Esophagus muscularis mucosa (tissue), 4 donors: Measurements from ENCODE around the gene MME. TPM values are rescaled to one million over a fixed set of nuclear protein-coding genes. Genes with fewer than 3 reads are reported as not detected.

Experiments used
- DNase-seq: peaks from one replicate; pipeline ENCODE4 v3.0.0-alpha.2; 2017; ENCODE audit errors: extremely low spot score
- H3K27ac ChIP-seq, 4 donors: fragments of 200-600 bp; sonication (generic); replicated peaks in 1 of 4; 1 replicate in 3 of 4; 2 replicates in 1 of 4; pipeline ENCODE4 v1.5.1; 2016 to 2019; ENCODE audit warnings: mild to moderate bottlenecking in 1 of 4
- H3K27me3 ChIP-seq, 4 donors: fragments of 200-600 bp; sonication (generic); one replicate each; pipeline versions ENCODE4 v1.5.1 to v1.6.0; 2016 to 2019
- H3K36me3 ChIP-seq, 4 donors: fragments of 200-600 bp; sonication (generic); one replicate each; pipeline ENCODE4 v1.5.1; 2016 to 2019
- H3K4me1 ChIP-seq, 4 donors: fragments of 200-600 bp; sonication (generic); one replicate each; pipeline ENCODE4 v1.5.1; 2016 to 2019
- H3K4me3 ChIP-seq, 4 donors: fragments of 200-600 bp; sonication (generic); 1 replicate in 2 of 4; 2 replicates in 2 of 4; pipeline ENCODE4 v1.5.1; 2016 to 2019; ENCODE audit warnings: mild to moderate bottlenecking in 4 of 4, moderate library complexity in 1 of 4
- H3K9me3 ChIP-seq, 4 donors: fragments of 200-600 bp; sonication (generic); 1 replicate in 3 of 4; 2 replicates in 1 of 4; pipeline ENCODE4 v1.5.1; 2016 to 2019
- CTCF ChIP-seq, 3 experiments: fragments of 200-600 bp in 2 of 3; fragments of 450-650 bp in 1 of 3; sonication (generic) in 2 of 3; IDR thresholded peaks; one replicate each; pipeline ENCODE4 v1.5.1; 2017 to 2019; ENCODE audit warnings: antibody characterized with exemption in 3 of 3, mild to moderate bottlenecking in 2 of 3, moderate library complexity in 1 of 3
- EP300 ChIP-seq: sonication (generic); formaldehyde crosslinking; IDR thresholded peaks from one replicate; pipeline ENCODE4 v1.6.1; 2017; ENCODE audit warnings: antibody characterized with exemption
- POLR2A ChIP-seq: fragments of 450-650 bp; IDR thresholded peaks from one replicate; pipeline ENCODE4 v1.6.1; 2017; ENCODE audit warnings: antibody characterized with exemption, moderate library complexity, mild to moderate bottlenecking, low read depth
- POLR2AphosphoS5 ChIP-seq, 2 donors: sonication (generic); formaldehyde crosslinking; IDR thresholded peaks; one replicate each; pipeline ENCODE4 v1.6.1; 2017; ENCODE audit warnings: antibody characterized with exemption in 2 of 2
- WGBS: methylation state at CpG from one replicate; pipeline ENCODE4 v1.1.5; 2018; 5-methylcytosine and 5-hydroxymethylcytosine counted together
- intact Hi-C: fragments of 100-400 bp; cut with DNase I; formaldehyde crosslinking; loops from one replicate; pipeline ENCODE4 v1.15.1; 2023
- total RNA-seq, 4 donors: library from RNA; depleted of rRNA; stranded (reverse); fragments of >200 nt; gene quantifications; one replicate each; pipeline versions ENCODE4 v1.1.0 to v1.2.1, GENCODE V29; 2016

MME gene
- total RNA-seq, 4 donors from 2014 or later, result 1.7 to 6.5 (median 4.5) TPM

GRCh38 chr3:155233213-155233612 is 153.1 kb downstream of the MME start:
- 36% methylated on average over 2 of the region's 2 CpGs for WGBS
- no peak overlapping the region for H3K4me3 ChIP-seq
- DNase-seq, result no peak
- TF ChIP-seq POLR2AphosphoS5 (IDR thresholded peaks at IDR 0.05) (peak; percentile 85), CTCF (IDR thresholded peaks at IDR 0.05) (no peak), EP300 (peak; percentile 83), POLR2A (no peak)
- peak overlapping the region; percentile 71 to 79 (median 72) for H3K27ac ChIP-seq
- intact Hi-C loops, result no loop called here
- no peaks in the 10 kb centered on the region for H3K27me3 ChIP-seq
- H3K9me3 ChIP-seq, result no peaks in the 10 kb centered on the region
- H3K4me1 ChIP-seq, result peaks cover 21 to 30% (median 24%) of the 10 kb centered on the region in 4 donors
- no peaks in the 10 kb centered on the region for H3K36me3 ChIP-seq

Other genes with a start within 250 kb of the MME start
- not detected for gene STRIT1, start 213.4 kb downstream of the MME start, total RNA-seq